H1 (cell line): Measurements from ENCODE around the gene MED29. TPM values are rescaled to one million over a fixed set of nuclear protein-coding genes. Genes with fewer than 3 reads are reported as not detected.
A peak's percentile ranks its signal among the peaks of the same experiment; 100 is the strongest.

Experiments
- CTCF ChIP-seq, 3 experiments: IDR thresholded peaks; 1 replicate in 2 of 3; 2 replicates in 1 of 3; pipeline versions ENCODE4 v1.5.1 to v1.6.1; 2011; ENCODE audit warnings: low read length in 3 of 3, mild to moderate bottlenecking in 3 of 3, inconsistent platforms in 2 of 3, low read depth in 1 of 3, moderate library complexity in 1 of 3; ENCODE audit not compliant: insufficient read depth in 1 of 3; ENCODE audit errors: control extremely low read depth in 1 of 3
- EP300 ChIP-seq, 2 experiments: IDR thresholded peaks; 1 replicate in 1 of 2; 2 replicates in 1 of 2; pipeline ENCODE4 v1.6.1; 2011 to 2012; ENCODE audit warnings: low read depth in 2 of 2, low read length in 2 of 2, mild to moderate bottlenecking in 2 of 2, borderline replicate concordance in 1 of 2, inconsistent platforms in 1 of 2, moderate library complexity in 1 of 2
- JUN ChIP-seq: IDR thresholded peaks from 2 replicates; pipeline ENCODE4 v1.6.1; 2011; ENCODE audit warnings: low read depth, mild to moderate bottlenecking, improper control_type of control experiment, low read length
- KDM4A ChIP-seq: IDR thresholded peaks from one replicate; pipeline ENCODE4 v1.7.1; 2012; ENCODE audit warnings: low read depth, mild to moderate bottlenecking, moderate library complexity, low read length, inconsistent platforms; ENCODE audit not compliant: severe bottlenecking
- MAX ChIP-seq: IDR thresholded peaks from 2 replicates; pipeline ENCODE4 v1.6.1; 2012; ENCODE audit warnings: inconsistent platforms
- POLR2A ChIP-seq, 2 experiments: IDR thresholded peaks; 1 replicate in 1 of 2; 2 replicates in 1 of 2; pipeline ENCODE4 v1.6.1; 2011; ENCODE audit warnings: low read depth in 2 of 2, low read length in 2 of 2, mild to moderate bottlenecking in 2 of 2; ENCODE audit errors: control extremely low read depth in 1 of 2
- RAD21 ChIP-seq, 2 experiments: IDR thresholded peaks in 1 of 2; conservative IDR thresholded peaks in 1 of 2; 2 replicates each; pipeline ENCODE4 v1.6.1; 2011; ENCODE audit warnings: low read depth in 2 of 2, low read length in 2 of 2, improper control_type of control experiment in 1 of 2, inconsistent platforms in 1 of 2, mild to moderate bottlenecking in 1 of 2, moderate library complexity in 1 of 2
- SAP30 ChIP-seq: fragments of 300-600 bp; sonication (generic); IDR thresholded peaks from 2 replicates; pipeline ENCODE4 v1.7.1; 2012; ENCODE audit warnings: low read length, moderate library complexity, mild to moderate bottlenecking, inconsistent platforms; ENCODE audit not compliant: insufficient read depth, insufficient replicate concordance
- SP1 ChIP-seq: IDR thresholded peaks from 2 replicates; pipeline ENCODE4 v1.6.1; 2011; ENCODE audit warnings: low read depth, low read length
- SRF ChIP-seq: IDR thresholded peaks from 2 replicates; pipeline ENCODE4 v1.6.1; 2011; ENCODE audit warnings: mild to moderate bottlenecking, low read depth, low read length, moderate library complexity
- SUZ12 ChIP-seq: fragments of 200-600 bp; sonication (generic); IDR thresholded peaks from 2 replicates; pipeline ENCODE4 v1.6.1; 2012; ENCODE audit warnings: mild to moderate bottlenecking, inconsistent platforms, low read length, moderate library complexity, mixed read lengths
- TAF7 ChIP-seq: optimal IDR thresholded peaks from 2 replicates; pipeline ENCODE3; 2011; ENCODE audit warnings: low read depth, mild to moderate bottlenecking, inconsistent platforms, low read length, moderate library complexity, borderline replicate concordance
- polyA plus RNA-seq, 7 experiments: library from polyadenylated mRNA; depleted of rRNA in 3 of 7; stranded (reverse) in 5 of 7; unstranded in 2 of 7; fragments of >200 nt in 5 of 7; fragments of 200-250 nt in 2 of 7; gene quantifications; 1 replicate in 5 of 7; 2 replicates in 1 of 7; 4 replicates in 1 of 7; pipeline versions ENCODE4 v1.2.1 to v1.2.3, GENCODE V29; 2011 to 2013; ENCODE audit warnings: missing spikeins in 2 of 7, mixed read lengths in 2 of 7
- total RNA-seq: library from RNA; stranded (reverse); fragmentation: NEBNext Ultra II Directional; extraction: Animal tissue kit (Norgen Biotek cat#: 25700); gene quantifications from 2 replicates; pipeline ENCODE4 v1.2.1, GENCODE V29; 2021

MED29 gene
- total and polyA plus RNA-seq, 2 of the 8 experiments (the other 6 are each of a cell fraction or from before 2014, with no cell fraction given) = 31.1 to 52.5 TPM

GRCh38 chr19:39409208-39410016 lies 18.2 kb downstream of the MED29 start (continued):
- TF ChIP-seq CTCF (IDR thresholded peaks at IDR 0.05; ENCODE audit: control extremely low read depth in 1 of 3, insufficient read depth in 1 of 3, low read depth in 1 of 3, low read length in 3 of 3) (no peak), RAD21 (IDR thresholded peaks at IDR 0.05 in 1 of 2, conservative IDR thresholded peaks at IDR 0.05 in 1 of 2; ENCODE audit: low read depth in 2 of 2, low read length in 2 of 2) (no peak), MAX (no peak), SP1 (peak; percentile 9; the same call in 1 of the 2 replicates), SAP30 (no peak), TAF7 (peak; percentile 54), POLR2A (IDR thresholded peaks at IDR 0.05; ENCODE audit: control extremely low read depth in 1 of 2, low read depth in 2 of 2, low read length in 2 of 2) (peak; percentile 55 to 96; a peak in 2 of 3 replicates), SRF (no peak), SUZ12 (no peak), JUN (peak; percentile 75), EP300 (IDR thresholded peaks at IDR 0.05; ENCODE audit: borderline replicate concordance in 1 of 2, low read depth in 2 of 2, low read length in 2 of 2) (no peak), KDM4A (no peak)
